Stimulated activated CD4-positive, alpha-beta T cell treated with anti-CD3 and anti-CD28 coated beads, Interleukin-1b, Interleukin-23, amount 100 ng/mL, for 1 hour (primary cell): ENCODE results near the gene SCAF1.

Source experiments
- DNase-seq, 2 donors: peaks; one replicate each; pipeline ENCODE4 v3.0.0-alpha.2; 2020; ENCODE audit warnings: low read depth in 2 of 2

The SCAF1 gene

GRCh38 chr19:49641688-49642491 is at the start of gene SCAF1:
TSS of gene SCAF1 (plus strand) at chr19:49642209. CDS start at chr19:49645027, 2,818 bp downstream.
- peak; percentile 95 to 99 for DNase-seq

DNA sequence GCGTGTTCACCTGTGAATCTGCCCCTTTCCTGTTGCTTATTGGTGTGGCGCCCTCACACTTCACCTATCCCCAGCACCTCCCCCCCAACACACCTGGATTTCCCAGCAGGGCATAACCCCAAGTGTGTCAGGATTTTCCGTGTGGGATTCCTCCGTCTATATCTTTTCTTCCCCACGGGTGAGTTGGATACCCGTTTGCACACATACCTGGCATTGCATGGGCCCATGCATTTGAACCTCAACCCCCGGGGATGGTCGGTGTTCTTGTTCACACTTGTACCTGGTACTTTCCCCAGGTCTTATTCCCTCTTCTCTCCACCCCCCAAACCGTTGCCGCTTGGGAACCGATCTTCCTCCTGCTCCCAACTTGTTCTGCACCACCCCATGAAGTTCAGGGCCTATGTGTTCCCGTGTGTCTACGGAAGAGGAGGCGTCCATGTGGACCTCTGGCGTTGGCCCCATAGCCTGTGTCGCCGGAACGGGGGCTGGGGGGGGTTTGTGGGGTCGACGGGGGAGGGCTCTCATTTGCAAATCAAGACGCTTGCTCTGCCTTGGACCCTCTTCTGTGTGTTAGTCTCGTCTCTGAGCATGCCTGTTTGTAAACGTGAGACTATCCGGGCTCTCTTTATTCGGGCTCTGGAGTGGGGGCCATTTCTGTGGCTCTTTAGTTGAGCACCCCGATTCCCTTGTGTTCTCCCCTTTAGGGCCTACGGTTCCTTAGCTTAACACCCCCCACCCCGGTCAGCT is 49.4 kb upstream of the SCAF1 start:
- no peak for DNase-seq

DNA sequence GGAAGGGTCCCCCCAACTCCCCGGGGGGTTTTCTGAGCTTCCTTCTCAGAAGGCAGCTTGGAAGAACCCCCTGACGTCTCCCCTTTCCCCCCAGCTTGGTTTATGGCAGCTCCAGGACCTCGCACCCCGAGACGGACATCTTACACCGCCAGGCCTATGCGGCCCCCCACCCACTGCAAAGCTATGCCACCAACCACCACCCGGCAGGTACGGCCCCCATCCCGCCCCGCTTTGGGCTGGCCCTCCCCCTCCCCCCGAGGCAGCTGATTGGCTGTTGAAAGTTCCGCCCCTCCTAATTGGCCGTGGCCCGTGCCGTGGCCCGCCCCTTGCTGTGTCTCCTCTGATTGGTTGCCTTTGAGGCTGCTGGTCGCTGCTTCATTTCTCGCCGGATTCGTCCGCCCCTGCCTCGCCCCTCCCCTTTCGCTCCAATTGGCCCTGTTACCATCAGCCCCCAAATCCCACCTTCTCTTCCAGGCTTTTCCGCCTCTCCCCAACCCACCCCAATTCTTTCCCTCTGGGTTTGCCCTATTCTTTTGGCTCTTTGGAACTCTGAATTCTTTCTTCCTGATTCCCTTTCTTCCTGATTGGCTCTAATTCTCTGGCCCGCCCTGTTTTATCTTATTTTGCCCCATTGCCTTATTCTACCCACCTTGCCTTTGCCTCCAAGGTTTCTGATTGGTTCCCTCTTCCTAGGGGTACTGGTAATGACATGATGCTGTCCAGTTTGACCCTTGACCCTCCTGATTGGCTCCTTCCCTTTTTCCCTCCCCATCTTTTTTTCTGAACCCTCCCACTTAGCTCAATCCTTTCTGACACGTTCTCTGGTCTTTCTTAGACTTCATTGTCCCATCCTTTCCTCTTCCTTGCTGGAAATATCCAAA is 48.5 kb upstream of the SCAF1 start:
- peak; percentile 77 to 90 for DNase-seq

- no peak for DNase-seq
These were observed 47.6 kb upstream of the SCAF1 start for GRCh38 chr19:49594157-49594992.

DNA sequence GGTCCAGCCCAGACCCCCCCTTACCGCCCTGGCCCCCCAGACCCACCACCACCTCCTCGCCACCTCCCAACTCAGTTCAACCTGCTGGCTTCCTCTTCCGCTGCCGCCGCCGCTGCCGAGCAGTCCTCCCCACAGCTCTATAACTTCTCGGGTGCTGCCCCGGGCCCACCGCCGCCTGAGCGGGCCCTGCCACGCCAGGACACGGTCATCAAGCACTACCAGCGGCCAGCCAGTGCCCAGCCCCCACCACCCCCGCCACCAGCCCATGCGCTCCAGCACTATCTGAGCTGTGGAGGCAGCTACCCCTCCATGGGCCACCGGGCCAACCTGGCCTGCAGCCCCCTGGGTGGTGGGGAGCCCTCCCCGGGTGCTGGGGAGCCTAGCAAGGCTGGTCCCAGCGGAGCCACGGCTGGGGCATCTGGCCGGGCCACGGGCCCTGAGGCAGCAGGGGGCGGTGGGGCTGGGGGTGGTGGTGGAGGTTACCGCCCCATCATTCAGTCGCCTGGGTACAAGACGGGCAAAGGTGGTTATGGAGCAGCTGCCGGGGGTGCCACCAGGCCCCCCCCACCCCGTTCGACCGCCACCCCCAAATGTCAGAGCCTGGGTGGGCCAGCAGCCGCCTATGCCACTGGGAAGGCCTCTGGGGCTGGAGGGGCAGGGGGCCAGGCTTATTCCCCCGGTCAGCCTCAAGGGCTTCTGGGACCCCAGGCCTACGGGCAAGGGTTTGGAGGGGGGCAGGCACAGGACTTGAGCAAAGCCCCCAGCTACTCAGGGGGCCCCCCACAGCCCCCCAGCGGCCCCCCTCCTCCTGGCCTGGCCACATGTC is 46.8 kb upstream of the SCAF1 start:
- DNase-seq, result no peak

DNA sequence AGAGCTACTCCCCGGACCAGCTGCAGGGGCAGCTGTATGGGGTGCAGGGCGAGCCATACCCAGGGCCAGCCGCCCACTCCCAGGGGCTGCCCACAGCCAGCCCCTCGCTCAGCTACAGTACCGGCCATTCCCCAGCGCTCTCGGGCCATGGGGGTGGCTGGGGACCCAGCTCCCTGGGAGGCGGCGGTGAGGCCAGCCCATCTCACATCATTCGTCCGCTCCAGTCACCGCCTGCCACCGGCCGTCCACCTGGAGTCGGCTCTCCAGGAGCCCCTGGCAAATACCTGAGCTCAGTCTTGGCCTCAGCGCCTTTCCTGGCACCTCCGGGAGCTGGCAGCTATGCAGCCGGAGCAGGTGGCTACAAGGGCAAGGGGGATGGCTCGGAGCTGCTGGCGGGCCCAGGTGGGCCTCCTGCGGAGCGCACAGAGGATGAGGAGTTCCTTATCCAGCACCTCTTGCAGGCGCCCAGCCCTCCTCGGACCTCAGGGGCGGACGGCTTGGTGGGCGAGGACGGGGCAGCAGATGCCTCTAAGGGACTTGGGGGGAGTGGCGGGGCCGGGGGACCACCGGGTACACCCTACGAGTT is 46.1 kb upstream of the SCAF1 start:
- no peak for DNase-seq

DNA sequence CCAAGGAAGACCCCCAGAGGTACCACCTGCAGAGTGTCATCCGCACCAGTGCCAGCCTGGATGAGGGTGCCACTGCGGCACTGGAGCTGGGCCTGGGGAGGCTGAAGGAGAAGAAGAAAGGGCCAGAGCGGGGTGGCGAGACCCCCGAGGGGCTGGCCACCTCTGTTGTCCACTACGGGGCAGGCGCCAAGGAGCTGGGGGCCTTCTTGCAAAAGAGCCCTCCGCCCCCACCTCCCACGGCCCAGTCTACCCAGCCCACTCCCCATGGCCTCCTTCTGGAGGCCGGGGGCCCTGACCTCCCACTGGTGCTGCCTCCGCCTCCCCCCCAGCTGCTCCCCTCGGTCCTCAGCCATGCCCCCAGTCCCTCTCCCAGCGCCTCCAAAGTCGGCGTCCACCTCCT is 45.6 kb upstream of the SCAF1 start:
- DNase-seq, result no peak

DNA sequence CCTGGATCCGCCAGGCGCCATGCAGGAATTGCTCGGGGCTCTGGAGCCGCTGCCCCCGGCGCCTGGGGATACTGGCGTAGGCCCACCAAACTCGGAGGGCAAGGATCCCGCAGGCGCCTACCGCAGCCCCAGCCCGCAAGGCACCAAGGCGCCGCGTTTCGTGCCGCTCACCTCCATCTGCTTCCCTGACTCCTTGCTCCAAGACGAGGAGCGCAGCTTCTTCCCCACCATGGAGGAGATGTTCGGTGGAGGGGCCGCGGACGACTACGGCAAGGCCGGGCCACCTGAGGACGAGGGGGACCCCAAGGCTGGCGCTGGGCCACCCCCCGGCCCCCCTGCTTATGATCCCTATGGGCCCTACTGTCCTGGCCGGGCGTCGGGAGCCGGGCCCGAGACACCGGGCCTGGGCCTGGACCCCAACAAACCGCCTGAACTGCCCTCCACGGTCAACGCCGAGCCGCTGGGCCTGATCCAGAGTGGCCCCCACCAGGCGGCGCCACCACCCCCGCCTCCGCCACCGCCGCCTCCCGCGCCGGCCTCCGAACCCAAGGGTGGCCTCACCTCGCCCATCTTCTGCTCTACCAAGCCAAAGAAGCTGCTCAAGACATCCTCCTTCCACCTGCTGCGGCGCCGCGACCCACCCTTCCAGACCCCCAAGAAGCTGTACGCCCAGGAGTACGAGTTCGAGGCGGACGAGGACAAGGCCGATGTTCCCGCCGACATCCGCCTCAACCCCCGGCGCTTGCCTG is 44.9 kb upstream of the SCAF1 start:
- no peak for DNase-seq

GRCh38 chr19:49597703-49597974 is 44.4 kb upstream of the SCAF1 start:
- no peak for DNase-seq

GRCh38 chr19:49599378-49600295 is 42.4 kb upstream of the SCAF1 start:
- no peak for DNase-seq

DNA sequence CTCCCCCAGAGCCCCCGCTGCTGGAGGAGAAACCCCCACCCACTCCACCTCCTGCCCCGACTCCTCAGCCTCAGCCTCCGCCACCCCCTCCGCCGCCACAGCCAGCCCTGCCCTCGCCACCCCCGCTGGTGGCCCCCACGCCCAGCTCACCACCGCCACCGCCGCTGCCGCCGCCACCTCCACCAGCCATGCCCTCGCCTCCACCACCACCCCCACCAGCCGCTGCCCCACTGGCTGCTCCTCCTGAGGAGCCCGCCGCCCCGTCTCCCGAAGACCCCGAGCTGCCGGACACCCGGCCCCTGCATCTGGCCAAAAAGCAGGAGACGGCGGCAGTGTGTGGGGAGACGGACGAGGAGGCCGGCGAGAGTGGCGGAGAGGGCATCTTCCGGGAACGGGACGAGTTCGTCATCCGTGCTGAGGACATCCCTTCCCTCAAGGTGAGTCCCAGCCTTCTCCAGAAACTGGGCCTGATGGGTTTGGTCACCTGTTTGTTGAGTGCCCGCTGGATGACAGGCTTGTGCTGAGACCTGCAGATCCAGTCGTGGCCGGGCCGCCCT is 40.4 kb upstream of the SCAF1 start:
- DNase-seq, result no peak

DNA sequence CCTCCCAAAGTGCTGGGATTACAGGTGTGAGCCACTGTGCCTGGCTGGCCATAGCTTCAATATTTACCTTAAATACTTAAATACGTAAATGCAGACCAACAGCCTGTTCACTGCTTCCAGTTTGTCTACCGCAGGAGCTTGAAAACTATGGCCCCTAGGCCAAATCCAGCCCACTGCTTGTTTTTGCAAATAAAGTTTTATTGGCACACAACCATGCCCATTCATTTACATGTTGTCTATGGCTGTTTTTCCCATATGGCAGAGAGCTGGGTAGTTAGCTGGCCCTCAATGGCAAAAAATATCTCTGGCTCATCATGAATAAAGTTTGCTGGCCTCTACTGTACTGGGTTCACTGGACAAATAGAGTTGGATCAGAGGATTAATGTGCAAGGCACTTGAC is 39.2 kb upstream of the SCAF1 start:
- DNase-seq, result no peak

DNA sequence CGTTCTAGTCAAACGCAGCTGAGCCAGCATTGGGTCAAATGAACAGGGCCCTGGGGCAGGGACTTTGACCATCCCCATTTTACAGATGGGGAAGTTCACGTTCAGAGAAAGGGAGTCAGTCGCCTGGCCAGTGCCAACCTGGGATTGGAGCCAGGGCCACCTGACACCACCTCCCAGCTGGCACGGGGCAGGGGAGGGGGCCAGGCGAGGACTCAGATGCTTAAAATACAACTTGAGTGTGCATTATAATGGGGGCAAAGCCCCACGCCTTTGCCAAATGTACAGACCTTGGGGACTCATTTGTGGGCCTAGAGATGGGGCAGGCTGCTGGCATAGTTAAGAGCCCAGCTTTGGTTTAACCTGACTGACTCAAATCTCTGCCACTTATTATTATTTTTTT is 36.4 kb upstream of the SCAF1 start:
- DNase-seq, result no peak

DNA sequence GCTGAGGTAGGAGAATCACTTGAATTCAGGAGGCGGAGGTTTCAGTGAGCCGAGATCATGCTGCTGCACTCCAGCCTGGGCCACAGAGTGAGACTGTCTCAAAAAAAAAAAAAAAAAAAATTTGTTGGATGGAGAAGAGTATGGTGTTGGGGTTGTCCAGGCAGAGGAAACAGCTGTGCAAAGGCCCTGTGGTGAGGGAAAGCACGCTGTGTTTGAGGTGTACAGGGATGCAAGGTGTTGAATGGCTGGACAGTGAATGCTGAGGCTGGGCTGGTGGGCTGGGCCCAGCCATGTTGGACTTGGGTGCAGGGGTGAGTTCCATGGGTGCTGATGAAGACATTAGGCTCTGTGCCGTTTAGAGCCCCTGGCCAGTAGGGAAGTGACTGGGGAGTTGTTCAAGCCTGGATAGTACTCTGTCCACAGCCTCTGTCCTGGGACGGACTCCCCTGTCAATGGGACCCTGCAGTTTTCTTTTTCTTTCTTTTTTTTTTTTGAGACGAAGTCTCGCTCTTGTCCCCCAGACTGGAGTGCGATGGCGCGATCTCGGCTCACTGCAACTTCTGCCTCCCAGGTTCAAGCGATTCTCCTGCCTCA is 32.4 kb upstream of the SCAF1 start:
- no peak for DNase-seq

DNA sequence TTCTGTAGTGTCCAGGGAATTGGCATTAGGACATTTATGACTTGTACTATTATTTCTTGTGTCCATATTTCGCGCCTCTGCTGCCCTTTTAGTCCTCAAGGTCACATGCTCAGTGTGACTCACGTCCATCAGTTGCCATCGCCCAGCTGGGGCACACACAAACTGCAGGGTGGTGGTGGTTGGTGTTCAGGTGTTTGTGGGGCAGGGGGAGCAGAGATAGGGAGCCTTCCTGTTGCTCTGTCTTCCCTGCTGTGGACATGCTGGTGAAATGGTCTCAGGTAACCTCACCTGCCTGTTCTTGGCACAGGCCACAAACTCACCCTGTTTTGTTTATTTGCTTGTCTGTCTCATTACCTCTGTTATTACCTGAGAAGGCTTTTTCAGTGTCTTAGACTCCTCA is 28.6 kb upstream of the SCAF1 start:
- DNase-seq, result no peak

- no peak for DNase-seq
These were observed 27.7 kb upstream of the SCAF1 start for GRCh38 chr19:49614096-49614833.

DNA sequence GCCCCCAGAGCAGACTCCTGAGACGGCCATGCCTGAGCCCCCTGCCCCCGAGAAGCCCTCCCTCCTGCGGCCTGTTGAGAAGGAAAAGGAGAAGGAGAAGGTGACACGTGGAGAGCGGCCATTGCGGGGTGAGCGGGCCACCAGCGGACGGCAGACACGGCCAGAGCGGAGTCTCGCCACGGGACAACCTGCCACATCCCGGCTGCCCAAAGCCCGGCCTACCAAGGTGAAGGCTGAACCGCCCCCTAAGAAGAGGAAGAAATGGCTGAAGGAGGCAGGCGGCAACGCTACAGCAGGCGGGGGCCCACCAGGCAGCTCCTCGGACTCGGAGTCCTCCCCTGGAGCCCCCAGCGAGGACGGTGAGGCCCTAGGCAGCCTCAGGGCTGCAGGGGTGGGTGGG is 26.1 kb upstream of the SCAF1 start:
- DNase-seq, result no peak
